Activated CD8-positive, alpha-beta memory T cell treated with anti-CD3 and anti-CD28 coated beads, Interleukin-2, amount 10 ng/mL, durations not matched to agents 7 days and 5 days (primary cell): ENCODE results near the gene PROK2. TPM values are rescaled to one million over a fixed set of nuclear protein-coding genes. Genes with fewer than 3 reads are reported as not detected.

Source experiments
- ATAC-seq: fragments of 150-1000 bp; cut with Tn5 transposase; one replicate; pipeline ENCODE4 v1.10.0; 2021; ENCODE audit warnings: moderate library complexity
- CTCF ChIA-PET: fragments of 350-600 bp; sonication (Branson Sonifier 250); formaldehyde crosslinking; loops from one replicate; lab custom pipeline; 2021; ENCODE audit warnings: antibody characterized with exemption; lab: Charles Lee
- DNase-seq: peaks from one replicate; pipeline ENCODE4 v3.0.0-alpha.2; 2020
- H3K27ac Mint-ChIP-seq: one replicate; pipeline ENCODE4 v1.8.0; 2021; ENCODE audit warnings: mild to moderate bottlenecking, mixed read lengths
- H3K27me3 Mint-ChIP-seq: one replicate; pipeline ENCODE4 v1.8.0; 2021; ENCODE audit warnings: mixed read lengths
- H3K36me3 Mint-ChIP-seq: one replicate; pipeline ENCODE4 v1.8.0; 2021; ENCODE audit warnings: mild to moderate bottlenecking, mixed read lengths
- H3K4me1 Mint-ChIP-seq: one replicate; pipeline ENCODE4 v1.8.0; 2021; ENCODE audit warnings: mixed read lengths
- H3K4me3 Mint-ChIP-seq: one replicate; pipeline ENCODE4 v1.8.0; 2021; ENCODE audit warnings: mild to moderate bottlenecking, moderate library complexity, mixed read lengths
- H3K9me3 Mint-ChIP-seq: one replicate; pipeline ENCODE4 v1.8.0; 2022; ENCODE audit warnings: low read depth, mixed read lengths
- total RNA-seq, 2 experiments: library from RNA; stranded (reverse); gene quantifications; one replicate each; pipeline ENCODE4 v1.2.3, GENCODE V29; 2021

Gene PROK2, protein sequence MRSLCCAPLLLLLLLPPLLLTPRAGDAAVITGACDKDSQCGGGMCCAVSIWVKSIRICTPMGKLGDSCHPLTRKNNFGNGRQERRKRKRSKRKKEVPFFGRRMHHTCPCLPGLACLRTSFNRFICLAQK
- 1 to 10 TPM; 3.1 to 3.4 TPM for total RNA-seq

DNA sequence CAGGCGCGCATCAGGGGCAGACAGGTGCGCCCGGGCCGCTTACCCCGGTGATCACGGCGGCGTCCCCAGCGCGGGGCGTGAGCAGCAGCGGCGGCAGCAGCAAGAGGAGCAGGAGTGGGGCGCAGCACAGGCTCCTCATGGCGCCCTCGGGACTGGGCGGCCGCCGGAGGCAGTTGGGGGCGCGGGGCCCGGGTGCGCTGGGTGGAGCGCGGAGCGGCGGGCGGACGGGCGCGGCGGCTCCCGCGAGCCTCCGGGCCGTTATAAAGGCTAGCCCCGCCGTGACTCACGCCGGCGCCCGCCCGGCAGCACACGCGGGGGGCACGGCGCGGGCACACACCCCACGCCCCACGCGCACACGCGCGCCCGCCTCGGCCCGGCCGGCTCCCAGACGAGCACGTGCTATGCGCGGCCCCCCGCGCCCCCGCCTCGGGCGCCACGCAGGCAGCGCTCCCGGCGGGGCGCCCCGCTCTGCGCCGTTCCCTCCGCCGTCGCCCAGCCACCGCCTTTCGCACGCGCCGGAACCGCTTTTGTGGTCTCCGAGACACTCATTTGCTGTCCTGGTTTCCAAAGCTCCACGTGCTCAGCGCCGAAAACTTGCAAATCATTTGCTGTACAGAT lies at the start of gene PROK2:
Gene PROK2 (minus strand): TSS at position 235 of the 618 bp plus-strand sequence. CDS start 96 bp downstream, at position 139.
- Mint-ChIP-seq H3K27me3 (peaks cover 60% of the 10 kb centered on the region), H3K36me3 (peaks cover 2% of the 10 kb centered on the region), H3K27ac (peak within 1 kb of the TSS; percentile 35), H3K4me3 (peak within 1 kb of the TSS; percentile 79), H3K4me1 (peaks cover 35% of the 10 kb centered on the region), H3K9me3 (no peaks in the 10 kb centered on the region)
- DNase-seq (peak; percentile 59), ATAC-seq (peak; percentile 83)
- CTCF ChIA-PET, result no interaction called here

DNA sequence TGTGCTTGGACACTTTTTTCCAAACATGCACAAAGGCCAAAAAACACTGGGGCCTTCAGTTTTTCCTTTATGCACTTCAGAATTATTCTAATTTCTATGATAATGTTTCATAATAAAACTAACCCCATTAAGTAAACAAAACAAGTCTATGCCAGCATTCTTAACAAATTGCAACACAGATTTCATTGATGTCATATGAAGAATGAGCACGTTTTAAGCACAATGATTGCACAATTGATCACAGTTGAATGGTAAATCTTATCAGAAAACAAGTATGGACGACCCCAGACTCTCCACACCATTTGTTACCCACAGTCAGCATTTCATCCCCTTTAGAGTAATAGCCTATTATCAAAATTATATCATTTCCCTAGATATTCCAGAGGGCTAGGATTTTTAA lies 46.7 kb upstream of the PROK2 start:
- no peaks in the 10 kb centered on the region for H3K9me3 Mint-ChIP-seq
- H3K4me3 Mint-ChIP-seq, result no peak overlapping the region
- H3K27ac Mint-ChIP-seq, result no peak overlapping the region
- ATAC-seq, result no peak
- H3K4me1 Mint-ChIP-seq, result peaks cover 7% of the 10 kb centered on the region
- H3K27me3 Mint-ChIP-seq, result peaks cover 16% of the 10 kb centered on the region
- no peaks in the 10 kb centered on the region for H3K36me3 Mint-ChIP-seq
- DNase-seq, result no peak
- CTCF ChIA-PET, result no interaction called here

DNA sequence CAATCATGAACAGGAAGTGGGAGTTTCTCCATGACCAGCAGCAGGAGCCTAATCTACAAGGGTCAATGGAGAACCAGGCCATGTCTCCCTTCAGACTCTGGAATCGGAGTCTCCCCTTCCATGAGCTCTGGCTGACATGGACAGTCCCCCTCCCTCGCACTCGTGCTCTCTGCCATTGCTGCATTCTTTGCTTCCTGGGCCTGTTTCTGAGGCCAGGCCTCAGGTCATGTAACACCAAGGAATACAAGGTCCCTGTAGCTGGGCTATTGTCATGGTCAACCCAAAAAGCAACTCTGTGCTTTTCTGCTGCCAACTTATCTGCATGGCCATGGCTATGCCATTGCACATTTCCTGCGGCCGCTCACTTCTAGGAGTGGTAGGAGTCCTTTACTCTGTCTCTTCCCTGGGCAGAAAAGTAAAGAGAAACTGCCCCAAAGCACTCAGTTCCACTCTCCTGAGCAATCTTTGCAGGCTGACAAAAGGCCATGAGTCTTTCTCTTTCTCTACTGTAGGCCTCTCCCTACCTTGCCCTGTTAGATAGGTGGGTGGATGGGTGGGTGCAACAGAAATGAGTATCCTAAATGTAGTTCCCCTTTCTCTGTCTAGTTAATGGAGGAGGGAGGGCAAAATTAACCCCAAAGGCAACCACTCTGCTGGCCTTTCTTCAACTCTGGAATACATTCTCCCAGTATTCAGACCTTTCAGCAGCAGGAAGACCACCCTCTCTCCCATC lies 40.8 kb upstream of the PROK2 start:
- peaks cover 7% of the 10 kb centered on the region for H3K4me1 Mint-ChIP-seq
- H3K27ac Mint-ChIP-seq, result no peak overlapping the region
- H3K9me3 Mint-ChIP-seq, result no peaks in the 10 kb centered on the region
- H3K27me3 Mint-ChIP-seq, result peaks cover 11% of the 10 kb centered on the region
- no peaks in the 10 kb centered on the region for H3K36me3 Mint-ChIP-seq
- H3K4me3 Mint-ChIP-seq, result no peak overlapping the region
- CTCF ChIA-PET, result no interaction called here
- ATAC-seq (no peak), DNase-seq (no peak)

DNA sequence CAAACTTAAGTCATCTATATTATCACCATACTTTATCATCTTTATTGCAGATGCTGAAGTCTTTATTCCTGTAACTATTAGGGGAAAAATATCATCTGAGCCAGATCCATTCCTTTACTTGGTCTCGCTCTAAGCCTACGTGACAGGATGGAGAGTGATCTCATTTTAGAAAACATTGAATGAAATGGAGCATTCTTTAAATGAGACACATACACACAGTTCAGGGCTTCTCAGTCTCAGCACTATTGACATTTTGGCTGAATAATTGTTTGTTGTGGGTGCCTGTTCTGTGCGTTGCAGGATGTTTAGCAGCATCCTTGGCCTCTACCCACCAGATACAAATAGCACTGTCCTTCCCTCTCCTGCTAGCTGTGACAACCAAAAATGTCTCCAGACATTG lies 36.2 kb upstream of the PROK2 start:
- Mint-ChIP-seq H3K27me3 (no peaks in the 10 kb centered on the region), H3K4me1 (no peaks in the 10 kb centered on the region), H3K9me3 (no peaks in the 10 kb centered on the region), H3K27ac (no peak overlapping the region), H3K4me3 (no peak overlapping the region), H3K36me3 (no peaks in the 10 kb centered on the region)
- CTCF ChIA-PET, result interaction anchor here (0.8 kb wide), 1 partner anchor 92 kb away, joined by 3 read pairs; no protein-coding TSS in a partner anchor
- ATAC-seq (no peak), DNase-seq (no peak)

DNA sequence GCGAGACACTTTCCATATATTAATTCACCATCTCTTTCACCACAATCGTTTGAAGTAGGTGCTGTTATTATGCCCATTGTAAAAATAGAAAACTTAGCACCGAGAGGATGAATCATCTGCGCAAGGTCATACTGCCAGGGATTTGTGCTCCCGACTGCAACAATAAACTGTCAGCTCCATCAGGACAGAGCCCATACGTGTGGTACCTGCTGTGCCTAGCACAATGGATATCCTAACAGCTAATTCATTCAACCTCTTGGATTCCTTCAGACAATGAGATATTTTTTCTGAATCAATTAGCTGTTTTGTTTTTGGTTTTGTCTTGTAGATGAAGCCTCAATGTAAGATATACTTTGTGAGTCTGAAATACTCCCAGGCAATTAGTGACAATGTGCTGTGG lies 32.3 kb upstream of the PROK2 start:
- CTCF ChIA-PET, result no interaction called here
- Mint-ChIP-seq H3K9me3 (no peaks in the 10 kb centered on the region), H3K27ac (no peak overlapping the region), H3K36me3 (no peaks in the 10 kb centered on the region), H3K4me3 (no peak overlapping the region), H3K4me1 (no peaks in the 10 kb centered on the region), H3K27me3 (no peaks in the 10 kb centered on the region)
- ATAC-seq, result no peak
- DNase-seq, result no peak

DNA sequence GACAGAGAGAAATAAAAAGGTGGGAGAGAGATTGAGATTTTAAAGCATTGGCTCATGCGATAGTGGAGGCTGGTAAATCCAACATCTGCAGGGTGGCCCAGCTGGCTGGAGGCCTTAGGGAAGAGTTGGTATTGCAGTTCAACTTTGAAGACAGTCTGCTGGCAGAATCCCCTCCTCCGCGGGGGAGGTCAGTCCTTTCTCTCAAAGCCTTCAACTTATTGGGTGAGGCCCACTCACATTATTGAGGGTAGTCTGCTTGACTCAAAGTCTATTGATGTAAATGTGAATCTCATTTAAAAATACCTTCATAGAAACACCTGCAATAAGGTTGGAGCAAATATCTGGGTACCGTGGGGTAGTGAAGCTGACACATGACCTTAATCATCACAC lies 31.8 kb upstream of the PROK2 start:
- Mint-ChIP-seq H3K27ac (no peak overlapping the region), H3K27me3 (no peaks in the 10 kb centered on the region), H3K4me1 (no peaks in the 10 kb centered on the region), H3K36me3 (no peaks in the 10 kb centered on the region), H3K4me3 (no peak overlapping the region), H3K9me3 (no peaks in the 10 kb centered on the region)
- ATAC-seq, result no peak
- CTCF ChIA-PET, result no interaction called here
- no peak for DNase-seq

DNA sequence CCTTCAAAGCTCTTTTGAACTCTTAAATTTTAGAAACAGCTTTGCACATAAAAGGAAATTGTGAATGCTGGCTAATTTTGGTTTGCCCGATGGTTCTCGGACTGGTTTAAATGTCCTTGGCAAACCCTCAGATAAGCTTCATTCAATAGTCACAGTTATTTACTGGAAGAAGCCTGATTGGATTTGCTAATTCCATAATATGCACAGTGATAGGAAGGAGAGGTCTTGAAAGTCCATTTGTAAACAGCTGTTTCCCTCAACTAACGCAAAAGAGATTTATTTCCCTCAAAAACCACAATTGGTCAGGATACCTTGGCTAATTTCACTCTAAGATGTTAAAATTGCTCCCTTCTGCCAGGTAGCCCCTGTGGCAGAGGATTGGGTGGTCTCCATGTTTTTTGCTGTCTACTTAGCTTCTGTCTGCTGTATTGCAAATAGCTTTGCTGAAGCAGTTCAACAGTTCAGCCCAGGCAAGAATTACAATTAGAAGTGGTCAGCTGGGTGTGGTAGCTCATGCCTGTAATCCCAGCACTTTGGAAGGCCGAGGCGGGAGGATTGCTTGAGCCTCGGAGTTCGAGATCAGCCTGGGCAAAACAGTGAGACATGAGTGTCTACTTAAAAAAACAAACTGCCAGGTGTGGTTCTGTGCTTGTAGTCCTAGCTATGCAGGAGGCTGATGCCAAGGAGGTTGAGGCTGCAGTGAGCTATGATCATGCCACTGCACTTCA lies 30.6 kb upstream of the PROK2 start:
- Mint-ChIP-seq H3K27ac (no peak overlapping the region), H3K27me3 (no peaks in the 10 kb centered on the region), H3K4me1 (no peaks in the 10 kb centered on the region), H3K4me3 (no peak overlapping the region), H3K36me3 (no peaks in the 10 kb centered on the region), H3K9me3 (no peaks in the 10 kb centered on the region)
- ATAC-seq (no peak), DNase-seq (no peak)
- CTCF ChIA-PET, result no interaction called here

DNA sequence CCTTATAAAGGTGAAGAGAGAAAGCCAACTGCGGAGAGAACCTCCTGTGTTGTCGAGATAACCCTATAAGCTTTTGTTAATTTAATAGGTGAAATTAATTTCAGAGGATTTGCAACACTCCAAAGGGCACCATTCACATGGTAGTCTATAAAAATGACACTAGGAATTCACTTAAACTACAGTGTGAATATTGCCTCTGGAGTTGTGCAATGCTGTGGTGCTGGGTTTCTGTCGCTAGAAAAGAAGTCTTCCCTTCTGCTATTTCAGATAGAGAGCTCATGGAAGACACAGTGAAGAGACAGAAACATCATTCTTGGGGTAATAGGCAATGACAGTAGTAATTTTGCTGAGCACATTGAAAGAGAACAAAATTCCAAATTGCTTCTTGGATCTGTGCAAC lies 28.8 kb upstream of the PROK2 start:
- no peak overlapping the region for H3K4me3 Mint-ChIP-seq
- no peaks in the 10 kb centered on the region for H3K9me3 Mint-ChIP-seq
- H3K4me1 Mint-ChIP-seq, result no peaks in the 10 kb centered on the region
- CTCF ChIA-PET, result no interaction called here
- no peak for ATAC-seq
- no peaks in the 10 kb centered on the region for H3K36me3 Mint-ChIP-seq
- H3K27ac Mint-ChIP-seq, result no peak overlapping the region
- H3K27me3 Mint-ChIP-seq, result no peaks in the 10 kb centered on the region
- no peak for DNase-seq

DNA sequence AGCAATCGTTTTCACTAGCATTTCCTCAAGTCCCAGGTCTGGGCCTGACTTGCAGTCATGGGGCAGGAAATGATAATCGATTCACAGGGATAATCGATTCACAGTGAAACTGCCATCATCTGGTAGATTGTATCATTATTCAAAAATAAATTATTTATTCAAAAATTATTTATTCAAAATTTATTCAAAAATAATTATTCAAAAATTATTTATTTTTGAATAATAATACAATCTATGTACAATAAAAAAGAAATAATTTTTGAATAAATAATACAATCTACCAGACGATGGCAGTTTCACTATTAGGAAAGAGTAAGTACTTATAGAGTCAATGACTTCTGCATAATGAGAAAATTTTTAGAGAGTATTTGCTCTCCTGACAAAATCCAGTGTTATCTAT lies 28.1 kb upstream of the PROK2 start:
- no peaks in the 10 kb centered on the region for H3K36me3 Mint-ChIP-seq
- CTCF ChIA-PET, result no interaction called here
- no peaks in the 10 kb centered on the region for H3K27me3 Mint-ChIP-seq
- no peak overlapping the region for H3K27ac Mint-ChIP-seq
- DNase-seq (no peak), ATAC-seq (no peak)
- H3K4me1 Mint-ChIP-seq, result no peaks in the 10 kb centered on the region
- no peaks in the 10 kb centered on the region for H3K9me3 Mint-ChIP-seq
- H3K4me3 Mint-ChIP-seq, result no peak overlapping the region

DNA sequence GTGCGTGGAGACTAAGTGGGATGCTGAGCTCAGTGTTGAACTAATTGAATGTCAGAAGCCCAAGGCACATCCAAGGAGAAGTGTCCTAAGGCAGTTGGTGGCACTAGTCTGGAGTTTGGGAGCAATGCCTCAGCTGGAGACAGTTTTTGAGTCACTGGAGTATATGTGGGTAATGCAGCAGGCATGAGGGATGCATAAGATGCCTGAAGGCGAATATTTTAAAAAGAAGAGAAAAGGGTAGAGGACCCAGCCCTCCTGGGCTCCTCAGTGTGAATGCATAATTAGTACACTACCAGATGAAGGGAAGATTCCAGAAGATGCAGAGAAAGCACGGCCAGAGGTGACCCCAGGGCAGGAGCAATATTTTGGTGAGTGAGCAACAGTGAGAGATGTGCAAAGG lies 25.1 kb upstream of the PROK2 start:
- no peaks in the 10 kb centered on the region for H3K9me3 Mint-ChIP-seq
- H3K4me3 Mint-ChIP-seq, result no peak overlapping the region
- ATAC-seq, result no peak
- H3K27me3 Mint-ChIP-seq, result no peaks in the 10 kb centered on the region
- no peak overlapping the region for H3K27ac Mint-ChIP-seq
- H3K36me3 Mint-ChIP-seq, result no peaks in the 10 kb centered on the region
- no peak for DNase-seq
- CTCF ChIA-PET, result no interaction called here
- no peaks in the 10 kb centered on the region for H3K4me1 Mint-ChIP-seq

DNA sequence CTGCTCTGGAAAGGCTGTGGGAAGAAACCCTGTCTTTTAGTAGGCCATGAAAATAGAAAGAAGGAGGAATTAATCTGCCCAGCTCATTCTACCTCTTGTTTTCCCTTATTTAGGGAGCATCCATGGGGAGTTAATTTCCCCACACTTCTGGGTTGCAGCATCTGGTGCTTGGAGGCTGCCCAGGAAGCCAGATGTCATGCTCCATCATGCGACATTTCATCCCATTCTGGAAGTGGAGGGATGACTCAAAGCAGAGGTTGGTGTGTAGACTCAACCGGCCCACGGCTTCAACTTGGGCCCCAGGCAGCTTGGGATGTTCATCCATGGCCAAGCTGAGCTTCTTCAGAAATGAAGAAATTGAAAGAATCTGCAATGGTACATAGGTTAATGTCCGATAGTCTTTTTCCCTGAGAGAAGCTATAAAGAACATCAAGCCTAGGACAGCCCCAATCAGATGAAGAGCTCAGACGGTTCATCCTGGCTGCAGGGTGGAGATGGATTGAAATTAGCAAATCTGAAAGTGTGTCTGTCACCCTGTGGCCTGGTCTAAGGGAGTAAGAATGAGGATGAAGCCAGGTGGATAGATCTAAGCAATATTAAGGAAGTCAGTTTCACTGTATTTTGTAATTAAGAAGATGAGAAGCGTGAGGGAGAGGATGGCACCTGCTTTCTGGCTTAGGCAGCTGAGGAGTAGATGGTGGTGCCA lies 24.5 kb upstream of the PROK2 start:
- Mint-ChIP-seq H3K9me3 (no peaks in the 10 kb centered on the region), H3K36me3 (no peaks in the 10 kb centered on the region), H3K4me3 (no peak overlapping the region), H3K4me1 (no peaks in the 10 kb centered on the region), H3K27me3 (no peaks in the 10 kb centered on the region), H3K27ac (no peak overlapping the region)
- ATAC-seq, result no peak
- no peak for DNase-seq
- CTCF ChIA-PET, result no interaction called here

DNA sequence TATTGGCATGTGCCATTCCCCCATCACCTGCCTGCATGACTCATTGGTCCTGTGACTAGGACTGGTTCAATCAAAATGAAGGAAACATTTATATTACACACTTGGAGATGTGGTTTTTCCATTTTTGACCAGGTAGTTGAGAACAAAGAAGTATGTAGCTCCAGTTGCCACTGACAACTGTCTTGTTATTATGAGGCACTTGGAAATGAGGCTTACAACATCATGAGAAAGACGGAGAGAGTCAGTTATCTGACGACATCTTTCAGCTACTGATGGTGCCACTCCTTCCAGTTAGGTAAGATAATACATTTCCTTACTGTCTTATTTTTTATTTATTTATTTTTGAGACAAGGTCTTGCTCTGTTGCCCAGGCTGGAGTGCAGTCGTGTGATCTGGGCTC lies 21.8 kb upstream of the PROK2 start:
- CTCF ChIA-PET, result no interaction called here
- no peaks in the 10 kb centered on the region for H3K4me1 Mint-ChIP-seq
- H3K4me3 Mint-ChIP-seq, result no peak overlapping the region
- H3K9me3 Mint-ChIP-seq, result no peaks in the 10 kb centered on the region
- no peak overlapping the region for H3K27ac Mint-ChIP-seq
- DNase-seq (no peak), ATAC-seq (no peak)
- no peaks in the 10 kb centered on the region for H3K36me3 Mint-ChIP-seq
- peaks cover 7% of the 10 kb centered on the region for H3K27me3 Mint-ChIP-seq

DNA sequence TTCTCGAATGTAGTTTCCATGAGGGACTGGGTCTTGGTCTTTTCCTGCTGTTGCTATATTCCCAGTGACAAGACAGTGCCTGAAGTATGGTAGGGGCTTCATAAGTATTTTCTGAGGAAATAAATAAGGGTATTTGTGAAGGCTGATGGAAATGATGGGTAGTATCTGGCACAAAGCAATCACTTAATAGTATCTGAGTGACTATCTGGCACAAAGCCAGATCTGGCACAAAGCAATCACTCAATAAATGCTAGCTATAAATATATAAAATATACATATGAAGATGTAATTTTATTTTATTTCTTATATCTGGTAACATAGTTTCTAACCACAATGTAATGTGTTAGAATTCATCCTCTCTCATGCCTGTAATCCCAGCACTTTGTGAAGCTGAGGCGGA lies 20.7 kb upstream of the PROK2 start:
- Mint-ChIP-seq H3K4me3 (no peak overlapping the region), H3K36me3 (no peaks in the 10 kb centered on the region), H3K27me3 (peaks cover 11% of the 10 kb centered on the region), H3K27ac (no peak overlapping the region), H3K4me1 (no peaks in the 10 kb centered on the region), H3K9me3 (no peaks in the 10 kb centered on the region)
- DNase-seq, result no peak
- ATAC-seq, result no peak
- CTCF ChIA-PET, result no interaction called here
